HEK293T (cell line): ENCODE results near the gene TMEM179.
"Not testable (repeated sequence)": the region's sequence is repeated elsewhere in the genome, so short reads cannot be mapped to it uniquely, and the experiment has no call there.

Experiments
- ARNT ChIP-seq: fragments of 450-650 bp; IDR thresholded peaks from 2 replicates; pipeline ENCODE4 v1.6.1; 2017; ENCODE audit warnings: mild to moderate bottlenecking
- CTBP1 ChIP-seq: fragments of 450-650 bp; IDR thresholded peaks from 2 replicates; pipeline ENCODE4 v1.6.1; 2016; ENCODE audit warnings: borderline replicate concordance
- ELF4 ChIP-seq: fragments of 450-650 bp; IDR thresholded peaks from 2 replicates; pipeline ENCODE4 v1.6.1; 2017; ENCODE audit warnings: antibody characterized with exemption
- FOXK2 ChIP-seq: fragments of 450-650 bp; IDR thresholded peaks from 2 replicates; pipeline ENCODE4 v1.6.1; 2016; ENCODE audit warnings: mild to moderate bottlenecking
- L3MBTL2 ChIP-seq: fragments of 450-650 bp; conservative IDR thresholded peaks from 2 replicates; pipeline ENCODE4 v1.6.1; 2016; ENCODE audit warnings: mild to moderate bottlenecking
- LEF1 ChIP-seq: fragments of 450-650 bp; IDR thresholded peaks from 2 replicates; pipeline ENCODE4 v1.6.1; 2017; ENCODE audit warnings: mild to moderate bottlenecking, borderline replicate concordance
- NFRKB ChIP-seq: fragments of 450-650 bp; IDR thresholded peaks from 2 replicates; pipeline ENCODE4 v1.6.1; 2016; ENCODE audit warnings: mild to moderate bottlenecking, moderate library complexity
- SUZ12 ChIP-seq: fragments of 450-650 bp; IDR thresholded peaks from 2 replicates; pipeline ENCODE4 v1.6.1; 2016; ENCODE audit warnings: mild to moderate bottlenecking
- TARDBP ChIP-seq: fragments of 450-650 bp; IDR thresholded peaks from 2 replicates; pipeline ENCODE4 v1.6.1; 2016
- ZNF384 ChIP-seq: fragments of 450-650 bp; IDR thresholded peaks from 2 replicates; pipeline ENCODE4 v1.6.1; 2016
- TF ChIP-seq, protein P1 (sequence below): fragments of 450-650 bp; IDR thresholded peaks from 2 replicates; pipeline ENCODE4 v1.6.1; 2016

DNA sequence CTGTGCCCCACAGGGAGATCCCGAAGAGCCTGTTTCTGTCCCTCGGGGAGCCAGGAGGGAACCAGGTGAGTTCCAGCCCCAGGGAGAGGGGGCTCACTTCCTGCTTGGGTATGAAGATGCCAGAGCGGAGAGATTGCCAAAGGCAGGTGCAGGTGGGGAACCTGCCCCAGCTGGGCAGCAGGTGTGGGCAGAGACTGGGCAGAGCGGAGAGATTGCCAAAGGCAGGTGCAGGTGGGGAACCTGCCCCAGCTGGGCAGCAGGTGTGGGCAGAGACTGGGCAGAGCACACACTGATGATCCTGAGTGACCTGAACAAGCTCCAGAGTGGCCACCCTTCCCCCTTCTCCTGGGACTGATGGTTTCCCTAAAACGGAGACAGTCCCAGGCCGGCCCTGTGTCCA lies 24.6 kb downstream of the TMEM179 start:
- TF ChIP-seq, protein P1, sequence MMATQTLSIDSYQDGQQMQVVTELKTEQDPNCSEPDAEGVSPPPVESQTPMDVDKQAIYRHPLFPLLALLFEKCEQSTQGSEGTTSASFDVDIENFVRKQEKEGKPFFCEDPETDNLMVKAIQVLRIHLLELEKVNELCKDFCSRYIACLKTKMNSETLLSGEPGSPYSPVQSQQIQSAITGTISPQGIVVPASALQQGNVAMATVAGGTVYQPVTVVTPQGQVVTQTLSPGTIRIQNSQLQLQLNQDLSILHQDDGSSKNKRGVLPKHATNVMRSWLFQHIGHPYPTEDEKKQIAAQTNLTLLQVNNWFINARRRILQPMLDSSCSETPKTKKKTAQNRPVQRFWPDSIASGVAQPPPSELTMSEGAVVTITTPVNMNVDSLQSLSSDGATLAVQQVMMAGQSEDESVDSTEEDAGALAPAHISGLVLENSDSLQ, result not testable (repeated sequence)
- TF ChIP-seq ELF4, L3MBTL2, LEF1, CTBP1, TARDBP, ZNF384, NFRKB, FOXK2, SUZ12, ARNT: not testable (repeated sequence)
